GM21447 (cell line): ENCODE measurements around the gene TMPRSS2.

Experiments used
- ATAC-seq: cut with Tn5 transposase; IDR thresholded peaks from one replicate; pipeline ENCODE4 v1.9.1; 2021; ENCODE audit not compliant: unreplicated experiment

The TMPRSS2 gene

DNA sequence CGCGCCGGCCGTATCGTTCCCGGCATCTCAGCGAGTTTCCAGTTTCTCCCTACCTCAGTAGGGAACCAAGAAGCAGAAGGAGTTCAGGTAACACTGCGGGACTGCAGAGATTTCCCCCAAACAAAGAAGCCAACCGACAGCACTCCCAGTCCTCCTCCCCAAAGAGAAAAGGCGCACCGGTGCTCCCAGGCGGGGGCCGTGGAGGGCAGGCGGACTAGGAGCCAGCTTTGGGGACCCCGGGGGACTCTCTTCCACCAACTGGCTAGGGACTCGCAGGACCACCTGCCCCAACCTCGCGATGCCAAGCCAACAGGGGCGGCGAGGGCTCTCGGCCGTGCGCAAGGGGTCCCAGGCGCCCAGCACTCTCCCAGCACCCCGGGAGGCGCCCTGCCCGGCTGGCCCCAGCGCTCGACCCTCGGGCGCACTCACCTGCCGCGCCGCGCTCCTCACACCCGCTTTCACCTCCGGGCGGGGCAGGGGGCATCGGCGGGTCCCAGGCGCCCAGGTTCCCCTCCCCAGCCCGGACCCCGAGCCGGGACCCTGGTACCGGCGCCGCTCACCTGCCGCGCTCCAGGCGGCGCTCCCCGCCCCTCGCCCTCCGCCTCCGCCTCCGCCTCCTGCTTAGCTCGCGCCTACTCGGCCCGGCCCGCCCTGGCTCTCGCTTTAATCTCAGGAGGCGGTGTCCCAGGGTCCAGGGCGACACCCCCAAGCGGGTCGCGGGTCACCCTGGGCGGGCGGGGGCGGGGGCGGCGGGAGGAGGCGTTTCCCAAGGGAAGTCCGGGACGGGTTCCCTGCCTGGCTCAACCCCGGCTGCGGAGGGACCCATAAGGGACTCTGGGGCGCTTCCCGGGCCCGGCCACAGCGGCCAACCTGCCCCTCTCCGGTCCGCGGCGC lies at the start of gene TMPRSS2:
Gene TMPRSS2 (minus strand): TSS at position 638 of the 894 bp plus-strand sequence. CDS start 10,025 bp downstream, outside the sequence.
- no peak for ATAC-seq

DNA sequence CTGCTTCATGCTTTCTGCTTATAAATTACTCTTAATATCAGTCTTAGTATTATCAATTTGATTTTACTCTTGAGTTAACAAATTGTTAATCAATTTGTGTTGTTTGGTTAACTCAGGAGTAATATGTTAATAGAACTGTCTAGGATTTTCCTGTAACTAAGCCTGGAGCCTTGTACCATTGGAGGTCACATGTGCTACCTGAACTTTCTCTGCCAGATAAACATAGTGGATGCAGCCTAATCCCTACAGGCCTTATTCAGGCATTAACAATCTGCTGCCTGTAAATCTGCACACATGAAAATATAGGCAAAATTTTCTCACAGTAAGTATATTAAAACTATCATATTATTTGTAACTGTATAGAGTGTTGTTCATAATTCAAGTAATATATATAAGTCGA lies 47.1 kb upstream of the TMPRSS2 start:
- ATAC-seq, result no peak

DNA sequence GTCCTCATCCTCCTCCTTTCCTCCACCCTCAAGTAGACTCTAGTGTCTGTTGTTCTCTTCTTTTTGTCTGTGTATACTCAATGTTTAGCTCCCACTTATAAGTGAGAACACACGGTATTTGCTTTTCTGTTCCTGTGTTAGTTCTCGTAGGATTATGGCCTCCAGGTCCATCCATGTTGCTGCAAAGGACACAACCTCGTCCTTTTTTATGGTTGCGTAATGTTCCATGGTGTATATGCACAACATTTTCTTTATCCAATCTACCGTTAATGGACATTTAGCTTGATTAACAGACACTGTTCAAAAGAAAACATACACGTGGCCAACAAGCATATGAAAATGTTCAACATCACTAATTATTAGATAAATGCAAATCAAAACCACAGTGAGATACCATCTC lies 44.3 kb upstream of the TMPRSS2 start:
- no peak for ATAC-seq

DNA sequence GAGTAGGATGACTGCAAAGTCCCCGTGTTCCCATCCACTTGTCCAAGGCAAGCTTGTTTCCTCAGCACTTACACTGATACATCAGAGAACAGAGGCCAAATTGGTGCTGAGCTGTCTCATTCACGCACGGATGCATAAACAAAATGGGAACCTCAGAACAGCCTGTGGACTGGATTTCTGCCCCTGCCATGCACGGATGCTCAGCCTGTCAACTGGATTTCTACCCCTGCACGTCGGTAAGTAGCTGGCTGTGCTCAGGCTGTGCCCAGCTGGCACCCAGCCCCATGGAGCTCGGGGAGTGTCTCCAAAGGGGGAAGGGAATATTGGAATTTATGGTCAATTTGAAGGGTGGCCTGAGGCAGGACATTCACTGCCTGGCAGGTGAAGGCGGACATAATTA lies 40.8 kb upstream of the TMPRSS2 start:
- no peak for ATAC-seq

DNA sequence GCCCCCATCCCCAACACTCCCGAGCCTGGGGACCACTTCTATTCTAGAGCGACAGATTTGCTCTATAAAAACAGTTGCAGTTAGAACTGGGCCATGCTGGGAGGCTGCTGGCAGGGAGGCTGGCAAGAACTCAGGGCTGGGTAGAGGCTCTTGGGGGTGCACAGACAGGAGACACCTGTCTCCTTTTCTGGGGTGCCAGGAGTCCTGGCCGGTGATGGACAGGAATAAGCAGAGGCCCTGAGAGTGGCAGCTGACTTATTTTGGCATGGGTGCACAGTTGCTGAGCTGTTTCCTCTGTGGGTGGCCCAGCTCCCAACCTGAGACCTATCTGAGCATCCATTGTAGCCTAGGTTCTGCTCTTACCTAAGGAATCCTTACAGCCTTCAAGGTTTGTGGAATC lies 39.2 kb upstream of the TMPRSS2 start:
- ATAC-seq, result no peak

DNA sequence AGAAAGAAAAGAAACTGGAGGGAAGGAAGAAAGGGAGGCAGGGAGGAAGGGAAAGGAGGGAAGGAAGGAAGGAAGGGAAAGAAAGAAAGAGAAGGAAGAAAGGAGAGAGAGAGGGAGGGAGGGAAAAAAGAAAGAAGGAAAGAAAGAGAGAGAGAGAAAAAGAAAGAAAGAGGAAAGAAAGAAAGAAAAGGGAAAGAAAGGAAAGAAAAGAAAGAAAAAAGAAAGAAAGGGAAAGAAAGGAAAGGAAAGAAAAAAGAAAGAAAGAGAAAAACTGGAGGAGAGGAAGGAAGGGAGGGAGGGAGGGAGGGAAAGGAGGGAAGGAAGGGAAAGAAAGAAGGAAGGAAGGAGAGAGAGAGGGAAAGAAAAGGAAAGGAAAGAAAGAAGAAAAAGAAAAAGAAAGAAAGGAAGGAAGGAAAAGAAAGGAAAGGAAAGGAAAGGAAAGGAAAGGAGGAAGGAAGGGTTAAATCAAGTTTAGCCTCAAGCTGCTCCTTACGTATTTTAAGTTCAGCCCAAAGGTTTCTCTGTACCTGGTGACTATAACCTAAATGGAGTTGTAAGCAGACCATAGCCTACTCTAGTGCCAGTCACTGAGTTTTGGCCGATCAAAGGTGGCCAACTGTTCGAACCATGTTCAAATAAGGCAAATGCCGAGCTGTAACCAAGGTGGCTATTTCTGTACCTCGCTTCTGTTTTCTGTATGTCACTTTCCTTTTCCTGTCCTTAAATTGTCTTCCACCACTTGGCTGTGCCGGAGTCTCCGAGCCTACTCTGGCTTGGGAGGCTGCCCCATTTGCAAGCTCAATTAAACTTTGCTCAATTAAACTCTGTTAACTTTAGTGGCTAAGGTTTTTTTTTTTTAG lies 37.8 kb upstream of the TMPRSS2 start:
- ATAC-seq, result no peak

DNA sequence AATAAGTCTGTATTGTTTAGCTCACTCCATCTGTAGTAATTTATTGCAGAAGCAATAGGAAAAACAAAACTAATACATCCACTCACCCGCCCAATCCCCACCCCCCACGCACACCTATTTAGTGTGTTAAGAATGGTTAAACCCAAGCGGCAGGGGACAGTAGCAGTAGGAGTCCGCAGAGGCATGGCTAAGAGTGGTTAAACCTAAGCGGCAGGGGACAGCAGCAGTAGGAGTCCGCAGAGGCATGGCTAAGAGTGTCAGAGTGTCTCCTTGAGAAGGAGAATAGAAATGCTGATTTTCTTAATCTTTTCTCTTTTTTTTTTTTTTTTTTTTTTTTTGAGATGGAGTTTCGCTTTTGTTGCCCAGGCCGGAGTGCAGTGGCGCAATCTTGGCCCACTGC lies 34.8 kb upstream of the TMPRSS2 start:
- ATAC-seq, result no peak

DNA sequence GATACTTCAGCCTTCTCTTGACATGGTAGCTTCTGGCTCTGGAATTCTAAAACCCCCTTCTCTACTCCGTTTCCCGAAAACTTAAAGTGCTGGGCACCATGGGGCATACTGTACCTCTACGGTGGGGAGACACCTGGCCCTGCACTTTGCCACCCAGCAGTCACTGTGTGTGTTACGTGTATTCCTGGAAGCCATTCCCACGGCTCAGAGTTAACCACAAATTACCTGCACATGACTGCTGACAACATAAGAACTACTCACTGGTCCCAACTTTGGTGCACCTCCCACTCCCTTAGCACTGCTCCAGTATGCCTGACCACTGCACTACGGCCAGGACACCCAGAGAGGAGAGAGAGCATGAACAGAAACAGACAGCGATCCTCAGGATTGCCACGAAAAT lies 29.4 kb upstream of the TMPRSS2 start:
- ATAC-seq, result no peak

DNA sequence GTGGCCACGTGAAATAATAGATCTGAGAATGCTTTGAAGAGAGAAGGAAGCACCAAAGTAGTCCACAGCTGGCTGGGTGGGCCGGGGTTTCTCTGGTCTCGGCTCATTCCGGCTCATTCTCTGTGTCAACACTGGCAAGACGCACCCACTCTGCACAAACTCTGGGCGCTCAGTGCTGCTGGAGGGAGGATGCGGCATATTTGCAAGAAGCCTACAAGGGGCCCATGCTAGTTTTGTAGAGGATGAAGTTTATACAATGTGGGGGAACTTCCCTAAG lies 28.8 kb upstream of the TMPRSS2 start:
- no peak for ATAC-seq

DNA sequence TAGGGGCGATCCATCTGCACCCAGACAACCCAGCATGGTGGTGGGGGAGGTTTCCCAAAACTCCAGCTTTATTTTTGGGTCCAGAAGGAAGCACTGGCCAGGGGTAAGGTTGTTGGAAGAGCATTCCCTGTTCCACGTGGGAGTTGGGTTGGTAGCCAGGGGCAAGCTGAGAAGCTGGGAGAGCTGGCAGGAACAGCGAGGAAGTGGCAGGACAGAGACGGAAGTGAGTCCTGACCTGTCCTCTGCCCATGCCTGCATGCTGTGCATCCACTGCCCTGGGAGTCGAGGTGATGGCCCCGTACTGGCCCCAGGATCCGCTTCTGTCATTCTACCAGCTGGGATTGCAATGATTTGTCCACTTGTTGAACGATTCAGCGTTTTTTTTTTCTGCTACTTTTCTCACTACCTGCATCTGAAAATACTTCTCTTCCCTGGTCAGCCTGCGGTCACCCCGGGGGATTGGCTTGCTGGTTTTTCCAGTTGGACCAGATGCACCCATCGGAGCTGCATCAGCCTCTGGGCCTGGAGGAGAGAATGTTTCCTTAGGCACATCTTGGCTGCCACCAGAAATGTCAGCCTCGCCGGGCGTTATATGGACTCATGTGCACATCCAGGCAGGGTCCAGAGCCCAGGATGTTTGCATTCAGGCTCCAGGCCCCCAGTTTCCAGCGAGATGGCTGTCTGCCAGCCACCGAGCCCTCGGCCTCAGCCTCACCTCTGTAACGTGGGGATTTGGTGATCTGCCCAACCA lies 28.3 kb upstream of the TMPRSS2 start:
- ATAC-seq, result no peak

DNA sequence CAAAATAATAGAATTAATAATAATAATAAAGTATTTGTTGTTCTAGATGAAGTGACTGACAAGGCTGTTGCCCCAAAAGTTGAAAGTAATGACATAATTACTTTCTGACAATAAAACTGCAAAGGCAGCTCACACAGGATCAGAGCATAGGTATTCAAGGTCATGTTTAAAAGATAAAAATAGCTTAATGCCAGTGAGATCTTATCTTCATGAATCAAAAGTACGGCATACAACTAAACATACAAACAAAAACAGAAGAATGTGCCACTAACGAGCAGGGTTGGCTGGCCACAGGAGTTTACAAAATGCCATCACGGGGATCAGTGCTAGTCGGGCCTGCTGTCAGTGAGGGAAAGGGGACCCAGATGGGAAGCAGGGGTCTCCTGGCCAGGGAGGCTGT lies 22.4 kb upstream of the TMPRSS2 start:
- ATAC-seq, result no peak

DNA sequence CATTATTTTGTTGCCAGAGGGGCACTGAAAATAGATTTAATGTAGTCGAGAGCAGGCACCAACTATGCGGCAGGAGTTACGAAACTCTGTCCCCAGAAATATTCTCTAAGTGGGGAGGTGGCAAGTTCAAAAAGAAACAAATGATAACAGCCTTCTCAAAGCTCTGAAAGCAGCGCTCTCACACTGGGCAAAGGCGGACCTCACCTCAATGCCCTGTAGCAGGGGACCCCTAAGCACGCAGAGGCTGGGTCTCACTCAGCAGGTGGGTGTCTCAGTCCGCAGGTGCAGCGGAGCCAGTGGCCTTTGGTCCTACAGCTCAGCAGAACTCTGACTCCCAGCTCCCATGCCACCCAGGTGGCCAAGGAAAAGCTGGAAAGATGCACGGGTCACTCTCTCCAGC lies 21.8 kb upstream of the TMPRSS2 start:
- ATAC-seq, result no peak

DNA sequence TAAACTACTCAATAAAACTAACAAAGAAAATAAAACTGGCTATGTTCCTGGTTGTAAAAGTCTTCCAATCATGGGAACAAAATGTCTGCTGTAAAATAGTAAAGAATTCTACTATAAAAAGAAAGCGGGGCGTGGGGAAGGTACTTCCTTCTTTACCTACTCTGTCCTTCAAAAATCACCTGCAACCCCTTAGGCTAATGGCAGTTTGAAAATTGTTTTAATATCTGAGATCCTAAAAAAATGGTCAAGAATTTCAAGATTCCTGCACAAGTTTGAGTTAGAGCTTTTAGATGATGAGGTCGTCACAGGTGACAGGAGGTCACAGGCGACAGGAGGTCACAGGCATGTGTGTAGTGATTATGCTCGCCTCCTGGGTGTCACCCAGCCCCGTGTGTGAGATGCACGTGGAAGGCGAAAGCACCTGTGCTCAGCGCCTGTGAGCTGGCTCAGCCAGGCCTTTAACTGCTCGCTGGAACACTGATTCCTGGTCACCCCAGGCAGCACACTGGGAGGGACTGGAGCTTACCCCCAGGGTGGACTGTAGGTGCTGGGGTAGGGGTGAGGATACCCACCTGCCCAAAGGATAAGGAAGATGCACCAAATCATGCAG lies 18.6 kb upstream of the TMPRSS2 start:
- no peak for ATAC-seq

DNA sequence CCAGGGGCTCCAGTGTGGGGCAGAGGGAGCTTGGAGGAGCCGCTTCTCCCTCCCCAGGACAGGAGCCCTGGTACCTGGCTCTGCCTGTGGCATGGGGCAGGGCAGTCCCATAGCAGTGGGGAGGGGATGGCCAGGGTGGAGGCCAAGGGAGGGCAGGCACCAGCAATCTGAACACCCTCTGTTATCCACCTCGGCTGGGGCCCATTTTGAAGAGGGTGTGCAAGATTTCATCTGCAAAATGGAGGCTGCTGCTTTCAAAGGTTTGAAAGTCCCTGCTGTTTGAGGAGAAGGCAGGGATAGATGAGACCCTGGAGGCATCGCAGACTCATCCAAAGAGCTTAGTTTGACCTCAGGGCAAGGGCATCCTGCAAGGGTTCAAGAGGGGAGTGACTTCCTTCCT lies 15.2 kb upstream of the TMPRSS2 start:
- no peak for ATAC-seq

DNA sequence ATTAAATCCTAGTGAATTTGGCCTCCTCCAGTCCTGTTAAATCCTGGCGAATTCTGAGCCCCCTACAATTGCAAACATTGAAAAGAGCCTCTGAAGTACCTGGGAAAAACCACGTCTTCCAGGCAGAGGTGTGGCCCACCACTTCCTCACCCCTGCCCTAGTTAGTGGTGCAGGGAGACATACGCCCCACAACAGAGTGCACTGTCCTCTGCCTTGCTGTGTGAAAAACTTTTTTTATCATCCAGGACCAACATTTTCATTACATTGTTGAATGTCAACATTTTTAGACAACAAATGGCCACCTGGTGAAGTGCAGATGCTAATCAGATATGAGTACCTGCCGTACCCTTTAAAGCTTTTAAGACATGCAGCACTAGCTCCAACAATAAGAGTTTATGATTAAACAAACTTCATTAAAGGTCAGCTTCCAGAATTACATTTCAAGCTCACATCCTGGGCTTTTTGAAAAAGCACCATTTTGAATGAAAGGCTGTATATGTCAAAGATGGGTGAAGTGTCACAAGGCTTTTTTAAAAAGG lies 13.6 kb upstream of the TMPRSS2 start:
- ATAC-seq, result no peak

DNA sequence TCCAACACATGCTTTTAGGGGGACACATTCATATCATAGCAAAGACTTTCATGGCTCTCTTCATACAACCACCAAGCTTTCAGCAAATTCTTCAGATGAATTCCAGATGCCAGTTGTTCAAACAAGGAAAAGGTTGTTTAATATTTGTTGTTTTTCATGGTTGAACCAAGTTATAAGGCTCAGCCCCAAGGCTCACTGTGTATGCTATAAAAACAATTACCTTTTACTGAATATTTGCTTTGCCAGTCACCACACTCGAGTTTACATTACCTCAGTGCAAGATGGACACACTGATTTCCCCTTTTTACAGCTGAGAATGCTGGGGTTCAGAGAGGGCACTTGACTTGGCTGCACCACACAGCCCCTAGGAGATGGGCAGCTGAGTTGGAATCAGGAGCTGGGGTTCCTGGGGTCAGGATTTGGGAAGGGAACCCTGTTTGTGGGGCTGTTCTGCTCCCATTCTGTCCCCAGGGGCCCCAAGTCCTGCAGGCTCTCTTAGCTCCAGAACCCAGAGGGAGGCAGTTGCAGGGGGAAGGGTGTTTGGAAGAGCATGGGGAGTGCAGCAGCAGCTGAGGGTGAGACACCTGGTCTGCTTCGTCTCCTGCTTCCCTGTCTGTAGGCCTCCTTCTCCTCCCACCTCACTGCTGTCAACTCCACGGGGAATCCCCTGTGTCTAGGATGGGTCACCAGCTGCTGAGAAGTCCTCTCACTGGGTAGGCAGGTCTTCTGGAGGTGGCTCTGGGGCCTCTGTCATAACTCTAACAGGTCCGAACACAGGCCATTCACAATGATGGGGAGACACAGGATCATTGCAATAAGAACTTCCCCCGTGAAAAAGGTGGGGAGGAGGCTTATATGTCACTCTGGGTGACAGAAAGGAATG lies 12.8 kb upstream of the TMPRSS2 start:
- no peak for ATAC-seq

DNA sequence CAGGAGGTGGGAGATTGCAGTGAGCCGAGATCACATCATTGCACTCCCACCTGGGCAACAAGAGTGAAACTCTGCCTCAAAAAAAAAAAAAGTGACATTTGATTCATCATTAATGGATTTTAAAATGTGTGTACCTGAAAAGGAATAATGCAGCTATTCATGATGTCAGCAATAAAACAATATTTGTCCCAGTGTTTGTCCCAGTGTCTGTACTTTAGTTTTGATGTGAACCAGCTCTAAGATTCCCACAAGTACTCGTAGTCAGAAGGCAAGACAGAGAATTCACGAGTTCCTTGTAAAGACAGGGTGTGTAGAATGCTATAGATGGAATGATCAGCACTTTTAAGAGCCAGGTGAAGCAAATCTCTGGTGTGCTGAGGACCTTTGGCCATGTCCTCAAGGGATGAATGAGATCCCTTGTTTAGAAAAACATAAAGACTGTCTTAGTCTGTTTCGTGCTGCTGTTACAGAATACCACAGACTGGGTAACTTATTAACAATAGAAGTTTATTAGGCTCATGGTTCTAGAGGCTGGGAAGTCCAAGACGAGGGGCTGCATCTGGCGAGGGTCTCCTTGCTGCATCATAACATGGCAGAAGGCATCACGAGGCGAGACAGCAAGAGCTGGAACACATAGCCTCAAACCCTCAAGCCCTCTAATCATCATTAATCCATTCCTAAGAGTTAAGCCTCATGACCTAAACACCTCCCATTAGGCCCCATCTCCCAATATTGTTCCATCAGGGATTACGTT lies 12.0 kb upstream of the TMPRSS2 start:
- no peak for ATAC-seq

DNA sequence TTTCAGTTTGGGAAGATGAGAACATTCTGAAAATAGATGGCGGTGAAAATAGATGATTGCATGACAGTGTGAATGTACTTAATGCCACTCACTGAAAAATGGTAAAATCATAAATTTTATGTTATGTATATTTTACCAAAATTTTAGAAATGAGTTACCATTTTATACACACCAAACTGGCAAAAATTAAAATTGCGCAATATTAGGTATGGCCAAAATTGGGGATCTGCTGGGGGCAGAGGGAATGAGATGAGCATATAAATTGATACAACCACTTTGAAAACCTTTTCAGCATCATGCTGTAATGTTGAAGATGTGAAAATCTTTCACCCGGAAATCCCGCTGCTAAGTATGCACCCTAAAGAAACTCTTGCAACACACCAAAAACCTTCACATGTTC lies 10.8 kb upstream of the TMPRSS2 start:
- ATAC-seq, result no peak

DNA sequence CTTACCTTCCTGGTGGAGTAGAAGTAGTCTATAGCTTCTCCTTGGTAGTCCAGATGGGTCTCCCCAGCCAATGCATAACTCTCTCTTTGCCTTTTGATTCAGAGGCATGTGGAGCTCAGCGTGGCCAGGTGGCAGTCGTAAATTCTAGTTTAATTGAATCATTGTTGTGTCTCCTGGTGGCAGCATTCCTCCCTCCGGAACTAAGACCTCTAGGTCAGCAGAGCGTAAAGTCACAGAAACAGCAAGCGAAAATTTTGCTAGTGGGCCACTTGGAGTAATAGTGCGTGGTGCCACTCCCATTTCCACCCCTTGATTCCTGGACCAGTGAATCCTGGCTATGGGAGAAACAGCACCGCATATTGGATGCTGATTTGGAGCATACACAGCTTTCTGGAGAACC lies 3.9 kb upstream of the TMPRSS2 start:
- no peak for ATAC-seq
